Lung (tissue), 12 donors: ENCODE measurements around the gene RNF121. TPM values are rescaled to one million over a fixed set of nuclear protein-coding genes. Genes with fewer than 3 reads are reported as not detected.

Experiments
- ATAC-seq: fragments of 200-7000 bp; cut with Tn5 transposase; one replicate; pipeline ENCODE4 v1.9.1; 2020; ENCODE audit warnings: moderate number of reproducible peaks; ENCODE audit not compliant: insufficient read depth, low FRiP score
- DNase-seq, 3 donors: peaks; one replicate each; pipeline ENCODE4 v3.0.0-alpha.2; 2013 to 2017
- H3K27ac ChIP-seq, 2 donors: one replicate each; pipeline ENCODE4 v1.5.1; 2013; ENCODE audit warnings: mild to moderate bottlenecking in 2 of 2, moderate library complexity in 2 of 2, control low read depth in 1 of 2, inconsistent platforms in 1 of 2, low read depth in 1 of 2, low read length in 1 of 2
- H3K27me3 ChIP-seq, 3 donors: one replicate each; pipeline ENCODE4 v1.5.1; 2013; ENCODE audit warnings: low read length in 2 of 3; ENCODE audit not compliant: control insufficient read depth in 3 of 3, insufficient read depth in 3 of 3
- H3K36me3 ChIP-seq, 4 donors: one replicate each; pipeline ENCODE4 v1.5.1; 2013; ENCODE audit warnings: low read length in 4 of 4, mild to moderate bottlenecking in 1 of 4, moderate library complexity in 1 of 4; ENCODE audit not compliant: control insufficient read depth in 4 of 4, insufficient read depth in 4 of 4
- H3K4me1 ChIP-seq, 5 donors: one replicate each; pipeline ENCODE4 v1.5.1; 2013; ENCODE audit warnings: low read length in 5 of 5, mild to moderate bottlenecking in 2 of 5, moderate library complexity in 1 of 5; ENCODE audit not compliant: control insufficient read depth in 5 of 5, insufficient read depth in 5 of 5
- H3K4me3 ChIP-seq: one replicate; pipeline ENCODE4 v1.5.1; 2013; ENCODE audit warnings: mild to moderate bottlenecking, control low read depth, moderate library complexity
- H3K9ac ChIP-seq, 2 donors: one replicate each; pipeline ENCODE4 v1.5.1; 2013; ENCODE audit warnings: low read length in 2 of 2, control low read depth in 1 of 2; ENCODE audit not compliant: insufficient read depth in 1 of 2
- H3K9me3 ChIP-seq, 4 donors: one replicate each; pipeline ENCODE4 v1.5.1; 2013; ENCODE audit warnings: low read length in 3 of 4, mild to moderate bottlenecking in 1 of 4, moderate library complexity in 1 of 4; ENCODE audit not compliant: control insufficient read depth in 4 of 4, insufficient read depth in 3 of 4
- WGBS, 2 donors: extraction: QIAGEN DNeasy Blood & Tissue Kit; methylation state at CpG; one replicate each; pipeline ENCODE4 v1.1.7; 2013; 5-methylcytosine and 5-hydroxymethylcytosine counted together
- polyA plus RNA-seq, 2 donors: library from polyadenylated mRNA; stranded (reverse); fragments of 200-250 nt; gene quantifications; one replicate each; pipeline ENCODE4 v1.2.1, GENCODE V29; 2013
- total RNA-seq, 2 donors: library from RNA; depleted of rRNA in 1 of 2; stranded (reverse); fragments of >200 nt in 1 of 2; gene quantifications; one replicate each; pipeline ENCODE4 v1.2.1, GENCODE V29; 2014 to 2021
- TF ChIP-seq, protein P1 (sequence below): IDR thresholded peaks from 2 replicates; pipeline ENCODE4 v1.5.1; 2012; ENCODE audit warnings: mild to moderate bottlenecking; ENCODE audit errors: control extremely low read depth, extremely low read depth
- donor health status: control.
- donor health status: control.
- donor health status: Bipolar disorder and iron deficiency.
- donor health status: healthy.
- donor health status: DM: yes; HTN: yes; CAD: no.

Gene RNF121
- total and polyA plus RNA-seq, 4 donors = 14.0 to 30.2 (median 27.6) TPM

DNA sequence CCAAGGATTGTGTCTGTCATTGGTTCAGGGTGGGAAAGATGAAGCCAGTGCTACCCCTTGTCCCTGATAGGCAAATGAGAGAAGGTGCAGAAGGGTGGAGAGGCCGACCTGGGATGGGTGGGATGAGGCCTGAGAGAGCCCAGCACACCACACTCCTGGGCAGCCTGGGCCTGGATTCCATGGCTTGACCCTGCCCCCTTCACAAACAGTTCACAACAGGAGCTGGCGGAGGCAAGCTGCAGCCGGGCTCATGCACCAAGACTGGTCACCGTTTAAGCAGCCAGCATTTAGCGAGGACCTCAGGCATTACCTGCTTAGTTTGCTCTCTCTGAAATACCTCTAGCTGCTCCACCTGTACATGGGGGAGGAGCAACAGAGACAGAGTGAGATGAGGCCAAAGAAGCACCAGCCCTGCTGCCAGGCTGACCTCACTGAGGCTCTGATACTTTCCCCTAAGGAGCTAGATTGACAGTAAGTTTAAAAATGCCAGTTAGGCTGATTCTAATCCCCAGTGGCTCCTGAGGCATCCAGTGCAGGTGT, 83.3 kb downstream of the RNF121 start:
- H3K4me3 ChIP-seq = no peak overlapping the region
- ATAC-seq (no peak), DNase-seq (no peak)
- H3K27me3 ChIP-seq = no peaks in the 10 kb centered on the region
- peaks cover 13 to 94% (median 87%) of the 10 kb centered on the region in 4 donors for H3K36me3 ChIP-seq
- H3K4me1 ChIP-seq = peaks cover 0 to 2% (median 0%) of the 10 kb centered on the region in 5 donors
- H3K27ac ChIP-seq = peak overlapping the region in 1 of 2 donors; percentile 59
- H3K9me3 ChIP-seq = no peaks in the 10 kb centered on the region
- WGBS, 2 donors = 81 to 86% methylated on average over 5 of the region's 5 CpGs
- TF ChIP-seq, protein P1, sequence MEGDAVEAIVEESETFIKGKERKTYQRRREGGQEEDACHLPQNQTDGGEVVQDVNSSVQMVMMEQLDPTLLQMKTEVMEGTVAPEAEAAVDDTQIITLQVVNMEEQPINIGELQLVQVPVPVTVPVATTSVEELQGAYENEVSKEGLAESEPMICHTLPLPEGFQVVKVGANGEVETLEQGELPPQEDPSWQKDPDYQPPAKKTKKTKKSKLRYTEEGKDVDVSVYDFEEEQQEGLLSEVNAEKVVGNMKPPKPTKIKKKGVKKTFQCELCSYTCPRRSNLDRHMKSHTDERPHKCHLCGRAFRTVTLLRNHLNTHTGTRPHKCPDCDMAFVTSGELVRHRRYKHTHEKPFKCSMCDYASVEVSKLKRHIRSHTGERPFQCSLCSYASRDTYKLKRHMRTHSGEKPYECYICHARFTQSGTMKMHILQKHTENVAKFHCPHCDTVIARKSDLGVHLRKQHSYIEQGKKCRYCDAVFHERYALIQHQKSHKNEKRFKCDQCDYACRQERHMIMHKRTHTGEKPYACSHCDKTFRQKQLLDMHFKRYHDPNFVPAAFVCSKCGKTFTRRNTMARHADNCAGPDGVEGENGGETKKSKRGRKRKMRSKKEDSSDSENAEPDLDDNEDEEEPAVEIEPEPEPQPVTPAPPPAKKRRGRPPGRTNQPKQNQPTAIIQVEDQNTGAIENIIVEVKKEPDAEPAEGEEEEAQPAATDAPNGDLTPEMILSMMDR = no peak
- no peak overlapping the region for H3K9ac ChIP-seq

DNA sequence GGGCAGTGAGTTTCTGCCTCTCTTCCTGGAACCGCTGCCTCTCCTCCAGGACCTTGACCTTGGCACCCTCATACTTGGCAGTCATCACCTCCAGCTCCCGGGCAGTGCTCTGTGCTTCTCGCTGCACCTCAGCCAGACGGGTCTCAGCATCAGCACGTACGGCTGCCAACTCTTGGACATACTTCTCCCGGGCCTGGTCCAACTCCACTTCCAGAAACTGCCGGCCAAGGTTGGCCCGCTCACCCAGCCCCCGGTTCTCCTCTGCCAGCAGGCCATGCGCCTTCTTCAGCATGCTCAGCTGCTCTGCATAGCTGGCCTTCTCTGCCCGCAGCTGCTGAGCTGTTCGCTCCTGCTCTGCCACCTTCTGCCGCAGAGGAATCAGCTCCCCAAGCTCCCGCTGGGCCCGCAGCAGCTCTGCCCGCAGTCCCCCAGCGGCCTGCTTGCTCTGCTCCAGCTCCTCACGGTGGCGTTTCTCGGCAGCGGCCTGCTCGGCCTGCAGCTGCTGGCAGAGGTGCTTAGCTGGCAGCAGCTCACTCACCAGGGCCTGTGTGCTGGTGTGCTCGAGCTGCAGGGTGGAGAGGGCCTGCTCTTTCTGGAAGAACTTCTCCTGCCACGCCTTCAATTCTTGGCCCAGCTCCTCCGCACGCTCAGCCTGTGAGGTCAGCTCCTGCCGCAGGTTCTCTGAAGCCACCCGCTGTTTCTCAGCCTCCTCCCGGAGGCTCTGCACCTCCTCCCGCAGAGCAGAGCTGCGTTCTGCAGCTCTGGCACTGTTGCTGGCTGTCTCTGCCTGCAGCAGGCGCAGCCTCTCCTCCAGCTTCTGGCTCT, 84.3 kb downstream of the RNF121 start:
- no peak overlapping the region for H3K9ac ChIP-seq
- H3K36me3 ChIP-seq = peaks cover 20 to 95% (median 88%) of the 10 kb centered on the region in 4 donors
- H3K9me3 ChIP-seq = no peaks in the 10 kb centered on the region
- H3K27me3 ChIP-seq = no peaks in the 10 kb centered on the region
- DNase-seq = peak in 1 of 3 donors; percentile 23
- ATAC-seq = peak; percentile 68
- peak overlapping the region in 1 of 2 donors; percentile 77 for H3K27ac ChIP-seq
- H3K4me1 ChIP-seq = peaks cover 0 to 2% (median 0%) of the 10 kb centered on the region in 5 donors
- WGBS, 2 donors = 71 to 84% methylated on average over 33 of the region's 33 CpGs
- H3K4me3 ChIP-seq = no peak overlapping the region
- TF ChIP-seq, protein P1 = no peak

GRCh38 chr11:72013765-72014711, 85.2 kb downstream of the RNF121 start:
- TF ChIP-seq, protein P1 = no peak
- no peak for ATAC-seq
- Histone ChIP-seq H3K27me3 (no peaks in the 10 kb centered on the region), H3K36me3 (peaks cover 23 to 96% (median 90%) of the 10 kb centered on the region in 4 donors), H3K9ac (no peak overlapping the region), H3K4me1 (peaks cover 0 to 2% (median 0%) of the 10 kb centered on the region in 5 donors), H3K27ac (peak overlapping the region in 1 of 2 donors; percentile 77), H3K9me3 (no peaks in the 10 kb centered on the region), H3K4me3 (no peak overlapping the region)
- DNase-seq = no peak
- 78 to 85% methylated on average over 37 to 38 of the region's 38 CpGs for WGBS, 2 donors
